ENCODE measurements around the gene TLK1.

TLK1 gene

GRCh38 chr2:171143670-171144062, 17.0 kb downstream of the TLK1 start:
- no peak overlapping the region for H3K4me3 ChIP-seq (ENCODE audit: low read depth, low read length)
- no peak for TF ChIP-seq CTCF (IDR thresholded peaks at IDR 0.05; ENCODE audit: borderline replicate concordance, insufficient read depth, low read depth, low read length)

- no peak overlapping the region for H3K4me3 ChIP-seq (ENCODE audit: low read depth, low read length)
- TF ChIP-seq CTCF (IDR thresholded peaks at IDR 0.05; ENCODE audit: borderline replicate concordance, insufficient read depth, low read depth, low read length): no peak
Measured at GRCh38 chr2:171142398-171142797, 18.3 kb downstream of the TLK1 start.

DNA sequence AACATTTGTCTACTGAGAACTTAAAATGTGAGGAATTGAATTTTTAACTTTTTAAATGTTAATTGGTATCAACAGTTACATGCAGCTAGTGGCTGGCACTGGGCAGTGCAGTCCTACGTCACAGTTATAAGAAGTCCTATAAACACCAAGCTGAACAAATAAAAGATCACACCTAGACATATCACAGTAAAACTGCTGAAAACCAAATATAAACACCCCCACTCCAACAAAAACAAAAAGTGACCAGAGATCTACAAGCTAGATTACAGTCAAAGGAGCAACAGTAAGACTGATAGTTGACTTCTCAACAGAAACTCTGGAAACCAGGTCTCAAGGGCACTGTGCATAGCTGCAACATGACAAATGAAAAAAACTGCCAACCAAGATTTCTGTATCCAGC, 19.4 kb downstream of the TLK1 start:
- no peak for TF ChIP-seq CTCF (IDR thresholded peaks at IDR 0.05; ENCODE audit: borderline replicate concordance, insufficient read depth, low read depth, low read length)

DNA sequence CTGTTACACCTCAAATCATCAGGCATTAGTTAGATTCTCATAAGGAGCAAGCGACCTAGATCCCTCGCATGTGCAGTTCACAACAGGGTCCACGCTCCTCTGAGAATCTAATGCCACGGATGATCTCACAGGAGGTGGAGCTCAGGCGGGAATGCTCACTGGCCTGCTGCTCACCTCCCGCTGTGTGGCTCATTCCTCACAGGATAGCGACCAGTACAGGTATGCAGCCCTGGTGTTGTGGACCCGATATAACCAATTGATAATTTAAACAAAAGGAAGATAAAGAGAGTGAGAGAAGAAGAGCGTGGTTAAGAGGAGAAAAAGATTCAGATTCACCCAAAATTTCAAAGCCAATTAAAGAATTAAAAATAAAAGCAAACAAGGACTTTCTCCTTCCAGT, 20.8 kb downstream of the TLK1 start:
- TF ChIP-seq CTCF (IDR thresholded peaks at IDR 0.05; ENCODE audit: borderline replicate concordance, insufficient read depth, low read depth, low read length): no peak
- no peak overlapping the region for H3K4me3 ChIP-seq (ENCODE audit: low read depth, low read length)

More for the DNA sequence above, 19.4 kb downstream of the TLK1 start:
- no peak overlapping the region for H3K4me3 ChIP-seq (ENCODE audit: low read depth, low read length)

GRCh38 chr2:171136024-171136423, 24.7 kb downstream of the TLK1 start:
- no peak for TF ChIP-seq CTCF (IDR thresholded peaks at IDR 0.05; ENCODE audit: borderline replicate concordance, insufficient read depth, low read depth, low read length)
- no peak overlapping the region for H3K4me3 ChIP-seq (ENCODE audit: low read depth, low read length)

- no peak overlapping the region for H3K4me3 ChIP-seq (ENCODE audit: low read depth, low read length)
- TF ChIP-seq CTCF (IDR thresholded peaks at IDR 0.05; ENCODE audit: borderline replicate concordance, insufficient read depth, low read depth, low read length): no peak
Measured at GRCh38 chr2:171134624-171135230, 26.0 kb downstream of the TLK1 start.

DNA sequence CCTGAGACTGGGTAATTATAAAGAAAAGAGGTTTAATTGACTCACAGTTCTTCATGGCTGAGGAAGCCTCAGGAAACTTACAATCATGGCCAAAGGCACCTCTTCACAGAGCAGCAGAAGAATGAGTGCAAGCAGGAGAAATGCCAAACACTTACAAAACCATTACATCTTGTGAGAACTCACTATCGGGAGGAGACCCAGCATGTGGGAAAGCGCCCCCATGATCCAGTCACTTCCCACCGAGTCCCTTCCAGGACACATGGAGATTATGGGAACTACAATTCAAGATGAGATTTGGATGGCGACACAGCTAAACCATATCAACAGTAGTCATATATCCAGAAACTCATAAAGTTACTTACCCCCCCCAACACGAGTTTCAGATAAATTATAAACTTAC, 28.6 kb downstream of the TLK1 start:
- no peak for TF ChIP-seq CTCF (IDR thresholded peaks at IDR 0.05; ENCODE audit: borderline replicate concordance, insufficient read depth, low read depth, low read length)
- H3K4me3 ChIP-seq (ENCODE audit: low read depth, low read length): no peak overlapping the region
